Liver (tissue), 9 donors: ENCODE results near the gene THRA. TPM values are rescaled to one million over a fixed set of nuclear protein-coding genes. Genes with fewer than 3 reads are reported as not detected.

Source experiments
- DNase-seq: peaks from one replicate; pipeline ENCODE4 v3.0.0-alpha.2; 2017; ENCODE audit warnings: low spot score
- H3K27ac ChIP-seq, 2 donors: one replicate each; pipeline ENCODE4 v1.7.0; 2013; ENCODE audit warnings: inconsistent platforms in 2 of 2, low read length in 2 of 2, control low read depth in 1 of 2, low read depth in 1 of 2, mild to moderate bottlenecking in 1 of 2
- H3K27me3 ChIP-seq, 4 donors: one replicate each; pipeline versions ENCODE4 v1.6.1 to v1.7.0; 2013; ENCODE audit warnings: low read length in 3 of 4, inconsistent platforms in 1 of 4, mild to moderate bottlenecking in 1 of 4, moderate library complexity in 1 of 4; ENCODE audit not compliant: control insufficient read depth in 4 of 4, insufficient read depth in 4 of 4
- H3K36me3 ChIP-seq, 4 donors: one replicate each; pipeline versions ENCODE4 v1.6.1 to v1.7.0; 2013; ENCODE audit warnings: low read length in 3 of 4, mild to moderate bottlenecking in 3 of 4, low read depth in 1 of 4, moderate library complexity in 1 of 4; ENCODE audit not compliant: control insufficient read depth in 4 of 4, insufficient read depth in 3 of 4
- H3K4me1 ChIP-seq, 4 donors: one replicate each; pipeline versions ENCODE4 v1.6.1 to v1.7.0; 2013; ENCODE audit warnings: low read length in 3 of 4, mild to moderate bottlenecking in 3 of 4, moderate library complexity in 1 of 4; ENCODE audit not compliant: control insufficient read depth in 4 of 4, insufficient read depth in 4 of 4
- H3K4me3 ChIP-seq, 3 donors: one replicate each; pipeline versions ENCODE4 v1.6.1 to v1.7.0; 2013; ENCODE audit warnings: low read length in 3 of 3, control low read depth in 1 of 3, low read depth in 1 of 3, mild to moderate bottlenecking in 1 of 3
- H3K9ac ChIP-seq, 2 donors: one replicate each; pipeline ENCODE4 v1.7.0; 2013; ENCODE audit warnings: low read length in 2 of 2, mild to moderate bottlenecking in 2 of 2, moderate library complexity in 2 of 2, control low read depth in 1 of 2, low read depth in 1 of 2
- H3K9me3 ChIP-seq, 4 donors: one replicate each; pipeline versions ENCODE4 v1.6.1 to v1.7.0; 2013; ENCODE audit warnings: low read length in 3 of 4; ENCODE audit not compliant: control insufficient read depth in 4 of 4
- CTCF ChIP-seq: fragments of 150-350 bp; IDR thresholded peaks from 2 replicates; pipeline ENCODE4 v1.5.1; 2017; ENCODE audit warnings: improper control_type of control experiment, low read depth, low read length; ENCODE audit not compliant: missing input control
- EGR1 ChIP-seq, 2 donors: IDR thresholded peaks; 2 replicates each; pipeline ENCODE4 v1.6.1; 2016 to 2018; ENCODE audit warnings: antibody characterized with exemption in 2 of 2, low read depth in 2 of 2
- FOXA1 ChIP-seq: IDR thresholded peaks from 2 replicates; pipeline ENCODE4 v1.6.1; 2016; ENCODE audit warnings: antibody characterized with exemption
- FOXA2 ChIP-seq: IDR thresholded peaks from 2 replicates; pipeline ENCODE4 v1.6.1; 2016; ENCODE audit warnings: antibody characterized with exemption
- GABPA ChIP-seq, 2 donors: IDR thresholded peaks in 1 of 2; conservative IDR thresholded peaks in 1 of 2; 2 replicates each; pipeline ENCODE4 v1.6.1; 2016; ENCODE audit warnings: antibody characterized with exemption in 2 of 2, mild to moderate bottlenecking in 1 of 2, moderate library complexity in 1 of 2
- HNF4A ChIP-seq, 2 donors: conservative IDR thresholded peaks; 2 replicates each; pipeline ENCODE4 v1.6.1; 2016; ENCODE audit warnings: antibody characterized with exemption in 2 of 2, mild to moderate bottlenecking in 2 of 2
- HNF4G ChIP-seq: IDR thresholded peaks from 2 replicates; pipeline ENCODE4 v1.6.1; 2016; ENCODE audit warnings: antibody characterized with exemption
- JUND ChIP-seq, 2 donors: IDR thresholded peaks; 2 replicates each; pipeline ENCODE4 v1.6.1; 2016; ENCODE audit warnings: antibody characterized with exemption in 2 of 2
- MAX ChIP-seq: IDR thresholded peaks from 2 replicates; pipeline ENCODE4 v1.6.1; 2016; ENCODE audit warnings: antibody characterized with exemption
- NR2F2 ChIP-seq: IDR thresholded peaks from 2 replicates; pipeline ENCODE4 v1.6.1; 2016; ENCODE audit warnings: antibody characterized with exemption
- RAD21 ChIP-seq, 2 donors: IDR thresholded peaks; 2 replicates each; pipeline ENCODE4 v1.6.1; 2016; ENCODE audit warnings: antibody characterized with exemption in 2 of 2, mild to moderate bottlenecking in 2 of 2
- REST ChIP-seq: IDR thresholded peaks from 2 replicates; pipeline ENCODE4 v1.6.1; 2016; ENCODE audit warnings: antibody characterized with exemption, mild to moderate bottlenecking
- RXRA ChIP-seq, 2 donors: IDR thresholded peaks; 2 replicates each; pipeline ENCODE4 v1.6.1; 2017 to 2018; ENCODE audit warnings: antibody characterized with exemption in 2 of 2, mild to moderate bottlenecking in 1 of 2
- SP1 ChIP-seq: IDR thresholded peaks from 2 replicates; pipeline ENCODE4 v1.6.1; 2018; ENCODE audit warnings: antibody characterized with exemption, mild to moderate bottlenecking
- TAF1 ChIP-seq: conservative IDR thresholded peaks from 2 replicates; pipeline ENCODE4 v1.6.1; 2016; ENCODE audit warnings: antibody characterized with exemption, mild to moderate bottlenecking
- YY1 ChIP-seq: IDR thresholded peaks from 2 replicates; pipeline ENCODE4 v1.6.1; 2016; ENCODE audit warnings: antibody characterized with exemption, mild to moderate bottlenecking
- ZBTB33 ChIP-seq: IDR thresholded peaks from 2 replicates; pipeline ENCODE4 v1.6.1; 2016; ENCODE audit warnings: antibody characterized with exemption
- WGBS: extraction: QIAGEN DNeasy Blood & Tissue Kit; methylation state at CpG from one replicate; pipeline ENCODE4 v1.1.7; 2013; 5-methylcytosine and 5-hydroxymethylcytosine counted together
- polyA plus RNA-seq, 2 donors: library from polyadenylated mRNA; stranded (reverse) in 1 of 2; unstranded in 1 of 2; fragments of 200-250 nt in 1 of 2; fragments of >200 nt in 1 of 2; fragmentation: Nextera tagmentation in 1 of 2; extraction: Ambion mirVana in 1 of 2; gene quantifications; one replicate each; pipeline versions ENCODE4 v1.2.1 to v1.2.3, GENCODE V29; 2013 to 2015
- total RNA-seq, 2 donors: library from RNA; depleted of rRNA; stranded (reverse); fragments of >200 nt; gene quantifications; one replicate each; pipeline ENCODE4 v1.2.3, GENCODE V29; 2014
- TF ChIP-seq, protein P1 (sequence below): IDR thresholded peaks from 2 replicates; pipeline ENCODE4 v1.6.1; 2016; ENCODE audit warnings: antibody characterized with exemption
- donor health status: healthy.
- donor health status: healthy.
- donor health status: healthy.
- donor health status: healthy.
- donor health status: healthy.

The THRA gene
- total and polyA plus RNA-seq, 4 donors: 3.2 to 10.3 (median 7.4) TPM

DNA sequence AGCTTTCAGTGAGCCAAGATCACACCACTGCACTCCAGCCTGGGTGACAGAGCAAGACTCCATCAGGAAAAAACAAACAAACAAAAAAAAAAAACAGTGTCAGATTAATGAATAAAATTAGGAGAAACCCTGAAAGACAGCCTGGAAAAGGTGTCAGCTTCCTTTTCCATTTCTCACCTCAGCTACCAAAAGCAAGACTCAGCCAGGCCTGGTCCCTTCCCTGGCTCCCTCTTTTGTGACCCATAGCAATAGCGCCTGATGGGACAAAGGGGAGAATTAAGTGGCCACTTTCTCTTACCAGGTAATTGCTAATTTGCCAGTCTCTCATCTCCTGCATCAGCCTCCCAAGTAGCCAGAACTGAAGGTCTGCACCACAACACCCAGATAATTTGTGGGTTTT is 3.9 kb upstream of the THRA start:
- Histone ChIP-seq H3K4me3 (no peak overlapping the region), H3K27ac (peak overlapping the region in 1 of 2 donors; percentile 66), H3K9ac (no peak overlapping the region), H3K4me1 (peaks cover 0 to 24% (median 15%) of the 10 kb centered on the region in 4 donors), H3K27me3 (no peaks in the 10 kb centered on the region), H3K36me3 (no peaks in the 10 kb centered on the region), H3K9me3 (no peaks in the 10 kb centered on the region)
- 100% methylated on average over 1 of the region's 1 CpG for WGBS
- TF ChIP-seq YY1: no peak
- TF ChIP-seq HNF4G: no peak
- TF ChIP-seq JUND (IDR thresholded peaks at IDR 0.05): no peak
- no peak for TF ChIP-seq TAF1
- no peak for TF ChIP-seq CTCF
- TF ChIP-seq REST: no peak
- TF ChIP-seq FOXA2: no peak
- no peak for TF ChIP-seq EGR1 (IDR thresholded peaks at IDR 0.05; ENCODE audit: low read depth in 2 of 2)
- no peak for TF ChIP-seq NR2F2
- TF ChIP-seq HNF4A (conservative IDR thresholded peaks at IDR 0.05): no peak
- TF ChIP-seq FOXA1: no peak
- TF ChIP-seq, protein P1, sequence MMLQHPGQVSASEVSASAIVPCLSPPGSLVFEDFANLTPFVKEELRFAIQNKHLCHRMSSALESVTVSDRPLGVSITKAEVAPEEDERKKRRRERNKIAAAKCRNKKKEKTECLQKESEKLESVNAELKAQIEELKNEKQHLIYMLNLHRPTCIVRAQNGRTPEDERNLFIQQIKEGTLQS: no peak
- TF ChIP-seq RAD21 (IDR thresholded peaks at IDR 0.05): no peak
- TF ChIP-seq ZBTB33: no peak
- no peak for TF ChIP-seq SP1
- TF ChIP-seq RXRA (IDR thresholded peaks at IDR 0.05): no peak
- no peak for TF ChIP-seq MAX
- no peak for TF ChIP-seq GABPA (IDR thresholded peaks at IDR 0.05 in 1 of 2, conservative IDR thresholded peaks at IDR 0.05 in 1 of 2)
- no peak for DNase-seq
